GM18868 (cell line): ENCODE results near the gene TADA2B.

Source experiments
- ATAC-seq: cut with Tn5 transposase; IDR thresholded peaks from one replicate; pipeline ENCODE4 v1.9.1; 2021; ENCODE audit warnings: mild to moderate bottlenecking, moderate library complexity; ENCODE audit not compliant: unreplicated experiment

Gene TADA2B

DNA sequence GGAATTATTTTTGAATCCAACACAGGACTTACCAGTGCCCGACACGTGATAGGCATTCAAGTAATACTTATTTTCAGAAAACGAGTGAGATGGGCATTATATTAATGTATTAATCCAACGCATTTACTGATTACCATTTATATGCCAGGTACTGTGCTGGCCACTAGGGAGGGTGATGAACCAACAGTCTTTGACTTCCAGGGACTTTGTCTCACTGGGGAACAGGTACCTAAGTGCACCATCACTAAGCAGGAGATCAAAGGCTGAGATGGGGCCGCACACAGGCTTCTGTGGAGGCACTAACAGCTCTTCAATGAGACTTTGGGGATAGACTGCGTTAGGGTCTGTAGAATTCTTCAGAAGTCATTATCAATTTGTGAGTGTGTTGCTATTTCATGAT is 5.7 kb upstream of the TADA2B start:
- ATAC-seq = no peak

DNA sequence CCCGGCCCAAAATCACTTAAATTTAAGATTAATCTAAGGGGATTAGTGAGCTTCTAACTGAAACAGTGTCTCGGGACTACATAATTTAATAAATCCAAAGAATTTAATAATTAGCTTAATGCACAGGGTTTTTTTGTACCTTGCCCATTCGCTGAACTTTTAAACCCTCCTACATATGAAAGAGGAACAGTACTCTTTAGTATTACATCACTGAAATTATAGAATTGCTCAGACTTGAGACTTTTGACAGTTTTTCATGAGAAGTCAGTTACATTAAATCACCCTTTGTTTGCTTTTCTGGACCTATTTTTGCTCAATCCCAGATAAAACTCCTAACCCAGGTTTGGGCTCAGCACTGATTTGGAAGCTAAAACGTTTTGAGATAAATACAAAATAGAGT is 2.4 kb upstream of the TADA2B start:
- ATAC-seq = no peak

DNA sequence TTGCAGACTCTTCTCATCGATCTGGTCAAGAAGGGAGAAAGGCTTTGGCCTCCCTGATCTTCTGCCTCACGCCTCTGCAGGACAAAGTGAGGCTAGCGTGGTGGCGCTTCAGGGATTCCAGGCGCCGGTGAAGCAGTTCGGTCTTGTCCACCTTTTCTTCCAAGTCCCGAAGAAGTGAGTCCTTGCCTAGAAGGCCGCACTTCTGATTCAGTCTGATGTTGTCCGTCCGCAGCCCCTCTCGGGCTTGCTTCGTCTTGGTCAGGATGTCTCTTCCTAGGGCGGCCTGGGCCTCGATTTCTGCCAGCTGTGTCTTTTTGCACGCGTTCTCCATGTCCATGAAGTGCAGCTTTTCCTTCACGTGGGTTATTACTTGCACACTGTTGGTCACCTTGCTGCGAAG is 1.9 kb upstream of the TADA2B start:
- ATAC-seq = no peak

DNA sequence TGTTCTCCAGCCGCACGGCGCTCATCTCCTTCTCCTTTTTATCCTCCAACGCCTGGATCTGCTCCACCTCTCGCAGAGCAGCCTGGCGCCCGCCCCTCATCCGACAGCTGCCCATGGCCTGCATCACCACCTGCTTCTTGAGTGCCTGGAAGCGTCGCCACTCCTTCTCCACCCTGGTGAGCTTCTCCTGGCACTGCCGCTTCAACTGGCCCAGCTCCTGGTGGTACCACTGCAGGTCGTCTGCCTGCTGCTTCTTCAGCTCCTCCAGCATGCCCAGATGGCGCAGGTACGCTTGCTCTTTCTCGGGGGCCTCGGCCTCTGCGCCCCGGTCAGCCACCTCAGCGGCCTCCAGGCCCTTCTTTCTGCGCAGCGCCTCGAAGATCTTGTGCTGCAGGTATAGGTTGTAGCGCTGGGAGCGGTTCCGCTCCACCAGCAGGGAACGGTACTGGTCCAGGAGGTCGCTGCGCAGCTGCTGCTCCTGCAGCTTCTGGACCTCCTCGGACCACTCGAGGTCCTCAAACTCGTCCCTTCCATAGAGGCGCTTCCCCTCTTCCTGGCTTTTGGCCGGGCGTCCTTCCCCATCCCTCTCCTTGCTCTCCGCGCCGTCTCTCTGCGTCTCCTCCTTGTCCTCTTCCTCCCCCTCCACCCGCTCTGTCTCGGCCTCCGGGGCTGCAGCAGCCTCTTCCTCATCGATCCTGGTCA is 1.2 kb upstream of the TADA2B start:
- ATAC-seq = no peak

DNA sequence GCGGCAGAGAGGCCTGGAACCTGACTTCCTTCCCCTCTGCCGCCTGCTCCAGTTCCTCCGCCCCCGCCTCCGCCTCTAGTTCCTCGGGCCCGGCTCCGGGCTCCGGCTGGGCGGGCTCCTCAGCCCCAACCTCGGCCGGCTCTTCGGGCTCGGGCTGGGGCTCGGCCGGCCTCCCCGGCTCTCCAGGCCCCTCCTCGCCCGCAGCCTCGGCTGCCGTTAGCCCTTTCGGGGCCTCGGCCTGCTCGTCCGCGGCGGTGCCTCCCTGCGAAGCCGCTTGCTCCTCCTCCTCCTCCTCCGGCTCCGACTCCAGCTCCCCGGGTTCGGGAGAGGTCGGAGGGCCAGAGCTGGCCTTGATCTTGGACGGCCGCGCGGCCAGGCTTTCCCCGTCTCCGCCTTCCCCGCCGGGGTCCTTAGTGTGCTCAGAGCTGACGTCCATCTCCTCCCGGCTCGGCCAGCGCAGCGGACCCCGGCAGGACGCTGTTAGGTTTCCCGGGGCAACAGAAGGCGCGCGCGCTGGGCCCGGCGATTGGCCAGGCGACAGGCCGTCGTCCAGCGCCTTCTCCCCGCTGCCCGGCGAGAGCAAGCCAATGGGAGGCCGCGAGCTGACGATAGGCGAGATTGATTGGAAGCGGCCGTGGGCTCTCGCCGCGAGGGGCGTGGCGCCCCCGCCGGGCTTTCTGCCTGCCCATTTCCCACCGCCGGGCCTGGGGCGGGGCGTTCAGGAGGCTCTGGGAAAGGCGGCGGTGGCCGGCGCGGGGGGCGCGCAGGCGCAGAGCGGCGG is 479 bp upstream of the TADA2B start:
- ATAC-seq = peak; percentile 82

- no peak for ATAC-seq
These were observed 1.2 kb downstream of the TADA2B start for GRCh38 chr4:7044137-7044930.

DNA sequence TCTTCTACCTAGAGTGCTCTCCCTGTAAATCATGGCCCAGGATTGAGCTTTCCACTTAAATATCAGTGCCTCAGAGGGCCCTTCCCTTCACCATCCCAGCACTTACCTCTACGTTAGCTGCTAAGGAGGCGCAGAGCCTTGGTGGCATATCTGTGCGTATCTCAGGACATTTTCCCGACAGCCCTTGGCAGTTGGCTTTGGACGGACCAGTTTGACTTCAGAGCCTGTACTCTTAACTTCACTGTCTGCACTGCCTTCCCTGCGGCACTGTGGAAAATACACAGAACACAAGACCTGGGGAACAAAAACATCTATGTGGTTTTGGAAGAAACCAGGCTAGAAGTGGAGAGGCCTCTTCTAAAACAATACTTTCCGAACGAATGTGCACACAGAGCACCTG is 2.4 kb downstream of the TADA2B start:
- ATAC-seq = no peak

DNA sequence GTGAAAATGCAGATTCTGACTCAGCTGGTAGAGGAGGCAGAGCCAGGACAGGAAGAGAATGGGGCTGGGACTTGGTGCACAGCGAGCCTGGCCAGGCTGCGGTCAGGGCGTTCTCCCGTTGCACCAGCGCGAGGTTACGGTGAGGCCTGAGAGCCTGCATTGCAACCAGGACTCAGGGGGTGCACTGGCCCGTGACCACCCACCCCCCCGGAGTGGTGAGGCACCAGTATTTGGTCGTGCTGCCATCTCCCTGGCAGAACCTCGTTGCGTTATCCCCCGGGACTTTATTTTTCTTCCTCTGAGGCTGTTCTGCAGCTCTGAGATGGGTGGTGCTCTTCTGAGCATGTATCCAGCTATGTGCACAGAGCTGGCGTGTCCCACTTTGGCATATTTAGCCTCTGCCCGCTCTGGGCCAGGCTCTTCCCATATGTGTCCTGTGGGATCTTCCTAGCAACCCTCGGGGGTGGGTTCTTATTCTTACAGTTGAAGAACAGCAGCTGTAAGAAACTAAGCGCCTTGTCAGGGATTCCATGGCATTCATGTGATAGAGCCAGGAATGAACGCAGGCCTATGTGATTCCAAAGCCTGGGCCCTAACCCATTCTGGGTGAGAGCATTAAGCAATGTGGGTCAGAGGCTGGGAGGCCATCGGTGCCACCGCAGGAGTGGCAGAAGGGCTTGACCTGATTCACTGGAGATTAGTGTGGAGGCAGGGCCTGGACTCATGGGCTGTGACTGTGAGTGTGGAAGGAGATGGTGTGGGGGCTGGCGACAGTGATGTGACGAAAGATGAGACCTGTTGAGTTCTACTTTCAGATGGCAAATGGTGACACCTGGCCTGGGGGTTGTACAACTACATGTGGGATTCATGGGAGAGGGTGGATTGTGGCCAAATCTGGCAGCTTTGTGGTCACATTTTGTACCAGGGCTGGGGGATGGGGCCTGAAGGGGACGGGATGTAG is 3.1 kb downstream of the TADA2B start:
- no peak for ATAC-seq

GRCh38 chr4:7046971-7047370 is 3.8 kb downstream of the TADA2B start:
- ATAC-seq = no peak

GRCh38 chr4:7048642-7049041 is 5.5 kb downstream of the TADA2B start:
- ATAC-seq = no peak

- no peak for ATAC-seq
These were observed 6.1 kb downstream of the TADA2B start for GRCh38 chr4:7049295-7049694.

GRCh38 chr4:7049739-7050138 is 6.6 kb downstream of the TADA2B start:
- no peak for ATAC-seq

DNA sequence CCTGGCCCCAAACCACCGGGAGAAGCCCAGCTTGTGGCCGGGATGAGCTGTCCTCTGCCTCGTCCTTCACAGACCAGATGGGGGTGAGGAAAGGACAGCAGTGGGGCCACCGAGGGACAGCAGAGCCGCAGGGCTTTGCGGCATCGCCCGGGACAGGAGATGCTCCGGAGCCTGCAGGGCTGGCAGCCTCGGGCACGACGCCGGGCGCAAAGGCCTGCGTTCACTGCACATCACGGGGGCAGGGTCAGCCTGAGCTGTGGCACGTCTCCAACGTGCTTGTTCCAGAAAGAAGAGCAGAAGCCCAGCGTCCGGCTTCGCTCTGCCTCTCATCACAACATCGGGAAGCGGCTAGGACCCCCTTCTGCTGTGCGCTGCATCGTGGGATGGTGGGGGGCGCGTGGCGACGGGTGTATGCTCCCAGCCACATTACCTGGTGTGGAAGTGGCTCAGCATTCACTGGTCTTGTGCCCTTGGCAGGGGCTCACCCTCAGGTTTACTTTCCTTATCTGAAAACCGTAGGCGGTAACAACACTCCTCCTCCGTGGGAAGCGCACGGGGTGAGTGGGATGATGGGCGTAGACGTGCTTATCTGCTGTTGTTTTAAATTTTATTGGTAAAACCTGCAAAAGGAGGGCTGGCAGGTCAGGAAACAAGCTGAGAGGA is 7.4 kb downstream of the TADA2B start:
- no peak for ATAC-seq

DNA sequence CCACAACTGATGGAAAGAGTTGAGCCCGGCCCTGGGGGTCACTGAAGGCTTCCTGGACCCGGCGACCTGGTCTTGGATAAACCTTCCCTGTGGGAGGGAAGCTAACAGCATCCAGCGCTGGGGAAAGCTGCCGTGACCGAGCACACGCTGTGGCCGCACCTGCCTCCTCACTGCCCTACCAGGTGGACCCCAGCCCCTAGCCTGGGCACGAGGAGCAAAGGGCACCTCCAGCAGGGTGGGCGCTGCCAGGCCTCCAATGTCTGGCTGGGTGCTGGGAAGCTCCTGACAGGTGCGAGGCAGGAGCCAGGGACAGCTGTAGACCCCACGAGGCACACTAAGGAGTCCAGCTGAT is 7.9 kb downstream of the TADA2B start:
- ATAC-seq = no peak

- ATAC-seq = no peak
These were observed 8.7 kb downstream of the TADA2B start for GRCh38 chr4:7051905-7052304.

DNA sequence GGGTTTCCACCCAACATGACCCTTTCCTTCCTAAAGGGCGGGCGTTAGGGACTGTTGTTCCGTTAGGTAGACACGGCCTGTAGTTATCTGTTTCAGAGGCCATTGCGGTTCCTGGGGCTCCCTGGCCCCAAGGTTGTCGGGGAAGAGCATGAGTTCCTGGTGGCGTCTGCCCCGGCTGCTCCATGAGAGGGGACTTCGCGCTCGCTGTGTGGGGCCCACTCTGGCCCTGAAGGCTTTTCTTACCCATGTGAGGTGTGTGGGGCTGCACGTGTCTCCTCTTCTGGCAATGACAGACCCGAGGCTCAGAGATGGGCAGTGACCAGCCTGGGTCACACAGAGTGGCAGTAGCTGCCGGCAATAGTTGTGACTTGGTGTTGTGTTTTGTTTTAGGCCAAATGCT is 9.1 kb downstream of the TADA2B start:
- ATAC-seq = no peak

- no peak for ATAC-seq
These were observed 9.9 kb downstream of the TADA2B start for GRCh38 chr4:7052923-7053715.

DNA sequence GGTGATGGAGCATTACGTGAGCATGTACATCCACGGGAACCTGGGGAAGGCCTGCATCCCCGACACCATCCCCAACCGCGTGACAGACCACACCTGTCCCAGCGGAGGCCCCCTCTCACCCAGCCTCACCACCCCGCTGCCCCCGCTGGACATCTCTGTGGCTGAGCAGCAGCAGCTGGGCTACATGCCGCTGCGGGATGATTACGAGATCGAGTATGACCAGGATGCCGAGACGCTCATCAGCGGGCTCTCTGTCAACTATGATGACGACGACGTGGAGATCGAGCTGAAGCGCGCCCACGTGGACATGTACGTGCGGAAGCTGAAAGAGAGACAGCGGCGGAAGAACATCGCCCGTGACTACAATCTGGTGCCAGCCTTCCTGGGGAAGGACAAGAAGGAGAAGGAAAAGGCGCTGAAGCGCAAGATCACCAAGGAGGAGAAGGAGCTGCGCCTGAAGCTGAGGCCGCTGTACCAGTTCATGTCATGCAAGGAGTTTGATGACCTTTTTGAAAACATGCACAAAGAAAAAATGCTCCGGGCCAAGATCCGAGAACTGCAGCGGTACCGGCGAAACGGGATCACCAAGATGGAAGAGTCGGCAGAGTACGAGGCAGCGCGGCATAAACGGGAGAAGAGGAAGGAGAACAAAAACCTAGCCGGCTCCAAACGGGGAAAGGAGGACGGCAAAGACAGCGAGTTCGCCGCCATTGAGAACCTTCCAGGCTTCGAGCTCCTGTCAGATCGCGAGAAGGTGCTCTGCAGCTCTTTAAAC is 11.1 kb downstream of the TADA2B start:
- no peak for ATAC-seq
